Retinal pigment epithelial cell (primary cell): ENCODE data around the gene CYP4V2.
"Not testable (repeated sequence)": the region's sequence is repeated elsewhere in the genome, so short reads cannot be mapped to it uniquely, and the experiment has no call there.

Experiments used
- DNase-seq: peaks from one replicate; pipeline ENCODE4 v3.0.0-alpha.2; 2010; ENCODE audit warnings: low read depth
- H3K4me3 ChIP-seq: 2 replicates; pipeline ENCODE4 v1.5.1; 2011; ENCODE audit warnings: mild to moderate bottlenecking, low read length, control low read depth, moderate library complexity
- CTCF ChIP-seq: conservative IDR thresholded peaks from 2 replicates; pipeline ENCODE4 v1.5.1; 2011; ENCODE audit warnings: low read depth, low read length, control low read depth, inconsistent platforms

Gene CYP4V2

GRCh38 chr4:186243331-186243730, 52.0 kb downstream of the CYP4V2 start:
- no peak overlapping the region for H3K4me3 ChIP-seq
- no peak for TF ChIP-seq CTCF

GRCh38 chr4:186244835-186245234, 53.5 kb downstream of the CYP4V2 start:
- no peak for DNase-seq
- TF ChIP-seq CTCF, result no peak

More at GRCh38 chr4:186243331-186243730, 52.0 kb downstream of the CYP4V2 start:
- no peak for DNase-seq

GRCh38 chr4:186247062-186247752, 55.8 kb downstream of the CYP4V2 start:
- not testable (repeated sequence) for H3K4me3 ChIP-seq, DNase-seq

More at GRCh38 chr4:186244835-186245234, 53.5 kb downstream of the CYP4V2 start:
- H3K4me3 ChIP-seq, result no peak overlapping the region

- no peak overlapping the region for H3K4me3 ChIP-seq
- no peak for TF ChIP-seq CTCF
- DNase-seq, result no peak
Measured at GRCh38 chr4:186248643-186249042, 57.3 kb downstream of the CYP4V2 start.

GRCh38 chr4:186249785-186250754, 58.7 kb downstream of the CYP4V2 start:
- no peak for TF ChIP-seq CTCF
- no peak overlapping the region for H3K4me3 ChIP-seq
- DNase-seq, result no peak

GRCh38 chr4:186250760-186251159, 59.4 kb downstream of the CYP4V2 start:
- no peak for DNase-seq
- TF ChIP-seq CTCF, result no peak
- H3K4me3 ChIP-seq, result no peak overlapping the region

GRCh38 chr4:186255122-186255521, 63.8 kb downstream of the CYP4V2 start:
- no peak for TF ChIP-seq CTCF
- no peak overlapping the region for H3K4me3 ChIP-seq
- DNase-seq, result no peak
